Tibial nerve (tissue), 4 donors: ENCODE data around the gene IGSF5.

Experiments
- CTCF ChIP-seq, 5 experiments: fragments of 200-600 bp in 3 of 5; fragments of 450-650 bp in 2 of 5; sonication (generic) in 3 of 5; IDR thresholded peaks; one replicate each; pipeline ENCODE4 v1.5.1; 2016 to 2019; ENCODE audit warnings: antibody characterized with exemption in 5 of 5, mild to moderate bottlenecking in 3 of 5, moderate library complexity in 2 of 5
- EP300 ChIP-seq, 2 donors: sonication (generic); formaldehyde crosslinking; IDR thresholded peaks; one replicate each; pipeline ENCODE4 v1.6.1; 2017; ENCODE audit warnings: antibody characterized with exemption in 2 of 2, mild to moderate bottlenecking in 1 of 2
- POLR2A ChIP-seq, 2 donors: fragments of 450-650 bp; IDR thresholded peaks; one replicate each; pipeline ENCODE4 v1.6.1; 2017; ENCODE audit warnings: antibody characterized with exemption in 2 of 2, mild to moderate bottlenecking in 2 of 2, moderate library complexity in 2 of 2

GRCh38 chr21:39818557-39818956 lies 73.6 kb downstream of the IGSF5 start:
- TF ChIP-seq CTCF (IDR thresholded peaks at IDR 0.05), result no peak
- TF ChIP-seq POLR2A (IDR thresholded peaks at IDR 0.05), result no peak
- TF ChIP-seq EP300 (IDR thresholded peaks at IDR 0.05), result no peak
